GM23338 (cell line): ENCODE data around the gene DNAJC15.

ENCODE experiments used
- CREB1 ChIP-seq: fragments of 250-450 bp; sonication (Bioruptor Pico); IDR thresholded peaks from 2 replicates; pipeline ENCODE4 v1.5.0; 2020; ENCODE audit warnings: low read depth, mild to moderate bottlenecking, moderate library complexity
- EZH2 ChIP-seq: fragments of 200-600 bp; sonication (generic); IDR thresholded peaks from one replicate; pipeline ENCODE4 v1.8.0; 2017; ENCODE audit warnings: antibody characterized with exemption, mild to moderate bottlenecking, low read depth; ENCODE audit not compliant: unreplicated experiment
- EZH2phosphoT487 ChIP-seq: fragments of 200-600 bp; sonication (generic); IDR thresholded peaks from one replicate; pipeline ENCODE4 v1.8.1; 2018; ENCODE audit warnings: antibody characterized with exemption; ENCODE audit not compliant: unreplicated experiment
- JUNB ChIP-seq: IDR thresholded peaks from one replicate; pipeline ENCODE4 v1.6.1; 2016; ENCODE audit warnings: antibody characterized with exemption; ENCODE audit not compliant: unreplicated experiment
- NANOG ChIP-seq: IDR thresholded peaks from 2 replicates; pipeline ENCODE4 v1.6.1; 2016; ENCODE audit warnings: antibody characterized with exemption, borderline replicate concordance
- POLR2AphosphoS5 ChIP-seq: IDR thresholded peaks from 2 replicates; pipeline ENCODE4 v1.6.1; 2016; ENCODE audit warnings: antibody characterized with exemption, low read depth
- STAT1 ChIP-seq: IDR thresholded peaks from one replicate; pipeline ENCODE4 v1.6.1; 2016; ENCODE audit warnings: antibody characterized with exemption; ENCODE audit not compliant: unreplicated experiment
- ZNF331 ChIP-seq: fragments of 250-450 bp; sonication (Bioruptor Pico); IDR thresholded peaks from 2 replicates; pipeline ENCODE4 v1.5.0; 2020; ENCODE audit warnings: low read depth, mild to moderate bottlenecking, moderate library complexity
- TF ChIP-seq, protein P1 (sequence below), 2 experiments: fragments of 200-600 bp in 1 of 2; sonication (generic) in 1 of 2; conservative IDR thresholded peaks; 2 replicates each; pipeline versions ENCODE4 v1.5.1 to v1.6.1; 2016 to 2017; ENCODE audit warnings: antibody characterized with exemption in 2 of 2, low read depth in 2 of 2, mild to moderate bottlenecking in 2 of 2, moderate library complexity in 1 of 2
- TF ChIP-seq, protein P2 (sequence below): IDR thresholded peaks from one replicate; pipeline ENCODE4 v1.6.1; 2018; ENCODE audit warnings: antibody characterized with exemption; ENCODE audit not compliant: unreplicated experiment

DNA sequence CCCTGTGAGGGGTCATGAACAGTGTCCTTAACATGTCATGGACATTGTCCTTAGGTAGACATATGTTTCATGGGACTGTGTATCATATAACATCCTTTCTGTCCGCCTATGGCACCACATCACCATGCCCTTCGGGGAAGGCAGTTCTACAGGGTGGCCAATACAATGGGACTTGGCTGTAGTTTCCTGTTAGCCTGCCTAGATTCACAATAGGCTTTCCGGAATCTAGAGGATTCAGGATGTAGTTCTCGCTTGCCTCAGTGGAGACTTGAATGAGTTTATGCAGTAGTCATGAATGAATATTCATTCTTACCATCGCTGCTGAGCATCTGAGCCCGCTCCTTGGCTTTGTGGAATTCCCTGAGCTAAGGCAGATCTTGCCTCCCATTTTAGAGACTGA is 100.5 kb downstream of the DNAJC15 start:
- TF ChIP-seq, protein P1, sequence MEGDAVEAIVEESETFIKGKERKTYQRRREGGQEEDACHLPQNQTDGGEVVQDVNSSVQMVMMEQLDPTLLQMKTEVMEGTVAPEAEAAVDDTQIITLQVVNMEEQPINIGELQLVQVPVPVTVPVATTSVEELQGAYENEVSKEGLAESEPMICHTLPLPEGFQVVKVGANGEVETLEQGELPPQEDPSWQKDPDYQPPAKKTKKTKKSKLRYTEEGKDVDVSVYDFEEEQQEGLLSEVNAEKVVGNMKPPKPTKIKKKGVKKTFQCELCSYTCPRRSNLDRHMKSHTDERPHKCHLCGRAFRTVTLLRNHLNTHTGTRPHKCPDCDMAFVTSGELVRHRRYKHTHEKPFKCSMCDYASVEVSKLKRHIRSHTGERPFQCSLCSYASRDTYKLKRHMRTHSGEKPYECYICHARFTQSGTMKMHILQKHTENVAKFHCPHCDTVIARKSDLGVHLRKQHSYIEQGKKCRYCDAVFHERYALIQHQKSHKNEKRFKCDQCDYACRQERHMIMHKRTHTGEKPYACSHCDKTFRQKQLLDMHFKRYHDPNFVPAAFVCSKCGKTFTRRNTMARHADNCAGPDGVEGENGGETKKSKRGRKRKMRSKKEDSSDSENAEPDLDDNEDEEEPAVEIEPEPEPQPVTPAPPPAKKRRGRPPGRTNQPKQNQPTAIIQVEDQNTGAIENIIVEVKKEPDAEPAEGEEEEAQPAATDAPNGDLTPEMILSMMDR (conservative IDR thresholded peaks at IDR 0.05; ENCODE audit: low read depth in 2 of 2): no peak
- TF ChIP-seq EZH2 (no peak), CREB1 (CRISPR knock-in tag) (no peak), NANOG (no peak), POLR2AphosphoS5 (no peak), EZH2phosphoT487 (no peak), JUNB (no peak), ZNF331 (CRISPR knock-in tag) (no peak), STAT1 (no peak)
- TF ChIP-seq, protein P2, sequence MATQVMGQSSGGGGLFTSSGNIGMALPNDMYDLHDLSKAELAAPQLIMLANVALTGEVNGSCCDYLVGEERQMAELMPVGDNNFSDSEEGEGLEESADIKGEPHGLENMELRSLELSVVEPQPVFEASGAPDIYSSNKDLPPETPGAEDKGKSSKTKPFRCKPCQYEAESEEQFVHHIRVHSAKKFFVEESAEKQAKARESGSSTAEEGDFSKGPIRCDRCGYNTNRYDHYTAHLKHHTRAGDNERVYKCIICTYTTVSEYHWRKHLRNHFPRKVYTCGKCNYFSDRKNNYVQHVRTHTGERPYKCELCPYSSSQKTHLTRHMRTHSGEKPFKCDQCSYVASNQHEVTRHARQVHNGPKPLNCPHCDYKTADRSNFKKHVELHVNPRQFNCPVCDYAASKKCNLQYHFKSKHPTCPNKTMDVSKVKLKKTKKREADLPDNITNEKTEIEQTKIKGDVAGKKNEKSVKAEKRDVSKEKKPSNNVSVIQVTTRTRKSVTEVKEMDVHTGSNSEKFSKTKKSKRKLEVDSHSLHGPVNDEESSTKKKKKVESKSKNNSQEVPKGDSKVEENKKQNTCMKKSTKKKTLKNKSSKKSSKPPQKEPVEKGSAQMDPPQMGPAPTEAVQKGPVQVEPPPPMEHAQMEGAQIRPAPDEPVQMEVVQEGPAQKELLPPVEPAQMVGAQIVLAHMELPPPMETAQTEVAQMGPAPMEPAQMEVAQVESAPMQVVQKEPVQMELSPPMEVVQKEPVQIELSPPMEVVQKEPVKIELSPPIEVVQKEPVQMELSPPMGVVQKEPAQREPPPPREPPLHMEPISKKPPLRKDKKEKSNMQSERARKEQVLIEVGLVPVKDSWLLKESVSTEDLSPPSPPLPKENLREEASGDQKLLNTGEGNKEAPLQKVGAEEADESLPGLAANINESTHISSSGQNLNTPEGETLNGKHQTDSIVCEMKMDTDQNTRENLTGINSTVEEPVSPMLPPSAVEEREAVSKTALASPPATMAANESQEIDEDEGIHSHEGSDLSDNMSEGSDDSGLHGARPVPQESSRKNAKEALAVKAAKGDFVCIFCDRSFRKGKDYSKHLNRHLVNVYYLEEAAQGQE: no peak
